SK-N-SH treated with all-trans-retinoic acid at 6 μM for 48 hours (cell line): Measurements from ENCODE around the gene ELK4.

ENCODE experiments used
- ARNTL ChIP-seq: fragments of 450-650 bp; formaldehyde crosslinking; IDR thresholded peaks from 2 replicates; pipeline ENCODE4 v1.5.0; 2020; ENCODE audit warnings: low read depth, mild to moderate bottlenecking, moderate library complexity, borderline replicate concordance
- CSDC2 ChIP-seq: fragments of 250-450 bp; sonication (Bioruptor Pico); IDR thresholded peaks from 2 replicates; pipeline ENCODE4 v1.5.0; 2020; ENCODE audit warnings: mild to moderate bottlenecking, moderate library complexity
- CSRNP3 ChIP-seq: fragments of 250-450 bp; sonication (Bioruptor Pico); IDR thresholded peaks from 2 replicates; pipeline ENCODE4 v1.5.1; 2021; ENCODE audit warnings: mild to moderate bottlenecking, moderate library complexity
- GLIS3 ChIP-seq: fragments of 250-450 bp; sonication (Bioruptor Pico); IDR thresholded peaks from 2 replicates; pipeline ENCODE4 v1.5.0; 2020; ENCODE audit warnings: mild to moderate bottlenecking, moderate library complexity
- PATZ1 ChIP-seq: fragments of 250-450 bp; sonication (Bioruptor Pico); IDR thresholded peaks from 2 replicates; pipeline ENCODE4 v1.8.0; 2020; ENCODE audit warnings: mild to moderate bottlenecking, moderate library complexity, borderline replicate concordance
- RARB ChIP-seq: fragments of 250-450 bp; sonication (Bioruptor Pico); IDR thresholded peaks from 2 replicates; pipeline ENCODE4 v1.8.0; 2021; ENCODE audit warnings: mild to moderate bottlenecking, moderate library complexity
- TCF4 ChIP-seq: fragments of 250-450 bp; sonication (Bioruptor Pico); IDR thresholded peaks from 2 replicates; pipeline ENCODE4 v1.8.0; 2021; ENCODE audit warnings: mild to moderate bottlenecking, moderate library complexity, borderline replicate concordance
- TSHZ2 ChIP-seq: fragments of 250-450 bp; sonication (Bioruptor Pico); IDR thresholded peaks from 2 replicates; pipeline ENCODE4 v1.5.0; 2020; ENCODE audit warnings: mild to moderate bottlenecking, moderate library complexity
- ZC3H10 ChIP-seq: fragments of 250-450 bp; sonication (Bioruptor Pico); IDR thresholded peaks from 2 replicates; pipeline ENCODE4 v1.5.1; 2021; ENCODE audit warnings: mild to moderate bottlenecking, moderate library complexity
- ZFP30 ChIP-seq: fragments of 450-650 bp; formaldehyde crosslinking; IDR thresholded peaks from 2 replicates; pipeline ENCODE4 v1.5.0; 2022; ENCODE audit warnings: mild to moderate bottlenecking, moderate library complexity
- ZNF8 ChIP-seq: fragments of 450-650 bp; formaldehyde crosslinking; IDR thresholded peaks from 2 replicates; pipeline ENCODE4 v1.5.0; 2020; ENCODE audit warnings: mild to moderate bottlenecking, moderate library complexity

- TF ChIP-seq RARB (CRISPR knock-in tag) (no peak), PATZ1 (no peak), ZNF8 (CRISPR knock-in tag) (no peak), ARNTL (CRISPR knock-in tag) (no peak), TSHZ2 (CRISPR knock-in tag) (no peak), ZC3H10 (CRISPR knock-in tag) (no peak), ZFP30 (CRISPR knock-in tag) (no peak), TCF4 (CRISPR knock-in tag) (no peak), CSRNP3 (CRISPR knock-in tag) (no peak), GLIS3 (CRISPR knock-in tag) (no peak), CSDC2 (CRISPR knock-in tag) (no peak)
Observed at GRCh38 chr1:205662791-205663190, 31.0 kb upstream of the ELK4 start.
